HG03097 (cell line): ENCODE data around the gene ODAD3.
A peak's percentile ranks its signal among the peaks of the same experiment; 100 is the strongest.
"Not testable (repeated sequence)": the region's sequence is repeated elsewhere in the genome, so short reads cannot be mapped to it uniquely, and the experiment has no call there.

Experiments used
- ATAC-seq: cut with Tn5 transposase; IDR thresholded peaks from one replicate; pipeline ENCODE4 v1.9.1; 2021; ENCODE audit not compliant: unreplicated experiment, low FRiP score

Gene ODAD3

GRCh38 chr19:11379269-11379845 lies 55.6 kb downstream of the ODAD3 start:
- ATAC-seq = not testable (repeated sequence)

- no peak for ATAC-seq
Measured at GRCh38 chr19:11378319-11379189, 56.4 kb downstream of the ODAD3 start.

GRCh38 chr19:11377756-11378155 lies 57.2 kb downstream of the ODAD3 start:
- ATAC-seq = no peak

- ATAC-seq = no peak
Measured at GRCh38 chr19:11377237-11377636, 57.7 kb downstream of the ODAD3 start.

GRCh38 chr19:11375143-11375948 lies 59.6 kb downstream of the ODAD3 start:
- ATAC-seq = no peak

- ATAC-seq = peak; percentile 86
Measured at GRCh38 chr19:11374433-11375142, 60.3 kb downstream of the ODAD3 start, which contains the start of gene SWSAP1. Gene SWSAP1 (plus strand): TSS chr19:11374666. CDS start chr19:11374681, 15 bp downstream.

- ATAC-seq = no peak
Measured at GRCh38 chr19:11373885-11374432, 61.0 kb downstream of the ODAD3 start.

- ATAC-seq = no peak
Measured at GRCh38 chr19:11373166-11373884, 61.6 kb downstream of the ODAD3 start.

- ATAC-seq = no peak
Measured at GRCh38 chr19:11370744-11371143, 64.2 kb downstream of the ODAD3 start.
